Ishikawa (cell line): Measurements from ENCODE around the gene NR3C1.

Source experiments
- EGR1 ChIP-seq: IDR thresholded peaks from 2 replicates; pipeline ENCODE4 v1.6.1; 2012
- RAD21 ChIP-seq: IDR thresholded peaks from 2 replicates; pipeline ENCODE4 v1.6.1; 2012; ENCODE audit warnings: low read depth
- TAF1 ChIP-seq: IDR thresholded peaks from 2 replicates; pipeline ENCODE4 v1.6.1; 2012; ENCODE audit warnings: low read depth, mild to moderate bottlenecking
- TCF12 ChIP-seq: IDR thresholded peaks from 2 replicates; pipeline ENCODE4 v1.6.1; 2012; ENCODE audit warnings: low read depth
- YY1 ChIP-seq: IDR thresholded peaks from 2 replicates; pipeline ENCODE4 v1.6.1; 2012; ENCODE audit warnings: low read depth
- TF ChIP-seq, protein P1 (sequence below): IDR thresholded peaks from 2 replicates; pipeline ENCODE4 v1.6.1; 2012; ENCODE audit warnings: low read depth, mild to moderate bottlenecking
- TF ChIP-seq, protein P2 (sequence below): IDR thresholded peaks from 2 replicates; pipeline ENCODE4 v1.6.1; 2012

DNA sequence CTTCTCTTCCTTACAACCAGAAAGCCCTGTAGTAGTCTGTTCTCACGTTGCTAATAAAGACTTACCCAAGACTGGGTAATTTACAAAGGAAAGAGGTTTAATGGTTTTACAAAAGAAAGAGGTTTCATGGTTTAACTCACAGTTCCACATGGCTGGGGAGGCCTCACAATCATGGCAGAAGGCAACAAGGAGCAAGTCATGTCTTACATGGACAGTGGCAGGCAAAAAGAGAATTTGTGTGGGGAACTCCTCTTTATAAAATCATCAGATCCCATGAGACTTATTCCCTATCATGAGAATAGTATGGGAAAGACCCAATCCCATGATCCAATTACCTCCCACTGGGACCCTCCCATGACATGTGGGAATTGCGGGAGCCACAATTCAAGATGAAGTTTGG, 164.9 kb downstream of the NR3C1 start:
- TF ChIP-seq RAD21 = no peak
- TF ChIP-seq TCF12 = no peak
- TF ChIP-seq, protein P1, sequence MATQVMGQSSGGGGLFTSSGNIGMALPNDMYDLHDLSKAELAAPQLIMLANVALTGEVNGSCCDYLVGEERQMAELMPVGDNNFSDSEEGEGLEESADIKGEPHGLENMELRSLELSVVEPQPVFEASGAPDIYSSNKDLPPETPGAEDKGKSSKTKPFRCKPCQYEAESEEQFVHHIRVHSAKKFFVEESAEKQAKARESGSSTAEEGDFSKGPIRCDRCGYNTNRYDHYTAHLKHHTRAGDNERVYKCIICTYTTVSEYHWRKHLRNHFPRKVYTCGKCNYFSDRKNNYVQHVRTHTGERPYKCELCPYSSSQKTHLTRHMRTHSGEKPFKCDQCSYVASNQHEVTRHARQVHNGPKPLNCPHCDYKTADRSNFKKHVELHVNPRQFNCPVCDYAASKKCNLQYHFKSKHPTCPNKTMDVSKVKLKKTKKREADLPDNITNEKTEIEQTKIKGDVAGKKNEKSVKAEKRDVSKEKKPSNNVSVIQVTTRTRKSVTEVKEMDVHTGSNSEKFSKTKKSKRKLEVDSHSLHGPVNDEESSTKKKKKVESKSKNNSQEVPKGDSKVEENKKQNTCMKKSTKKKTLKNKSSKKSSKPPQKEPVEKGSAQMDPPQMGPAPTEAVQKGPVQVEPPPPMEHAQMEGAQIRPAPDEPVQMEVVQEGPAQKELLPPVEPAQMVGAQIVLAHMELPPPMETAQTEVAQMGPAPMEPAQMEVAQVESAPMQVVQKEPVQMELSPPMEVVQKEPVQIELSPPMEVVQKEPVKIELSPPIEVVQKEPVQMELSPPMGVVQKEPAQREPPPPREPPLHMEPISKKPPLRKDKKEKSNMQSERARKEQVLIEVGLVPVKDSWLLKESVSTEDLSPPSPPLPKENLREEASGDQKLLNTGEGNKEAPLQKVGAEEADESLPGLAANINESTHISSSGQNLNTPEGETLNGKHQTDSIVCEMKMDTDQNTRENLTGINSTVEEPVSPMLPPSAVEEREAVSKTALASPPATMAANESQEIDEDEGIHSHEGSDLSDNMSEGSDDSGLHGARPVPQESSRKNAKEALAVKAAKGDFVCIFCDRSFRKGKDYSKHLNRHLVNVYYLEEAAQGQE = no peak
- no peak for TF ChIP-seq EGR1
- no peak for TF ChIP-seq TAF1
- no peak for TF ChIP-seq YY1
- TF ChIP-seq, protein P2, sequence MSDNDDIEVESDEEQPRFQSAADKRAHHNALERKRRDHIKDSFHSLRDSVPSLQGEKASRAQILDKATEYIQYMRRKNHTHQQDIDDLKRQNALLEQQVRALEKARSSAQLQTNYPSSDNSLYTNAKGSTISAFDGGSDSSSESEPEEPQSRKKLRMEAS = no peak
